NOMO-1 treated with DMSO at 0.1 percent for 48 hours (cell line): ENCODE measurements around the gene CHD5.
"Not testable (repeated sequence)": the region's sequence is repeated elsewhere in the genome, so short reads cannot be mapped to it uniquely, and the experiment has no call there.

Experiments used
- DNase-seq: peaks from one replicate; lab custom pipeline; 2025; ENCODE audit not compliant: unreplicated experiment; lab: John Stamatoyannopoulos, UW

Gene CHD5

GRCh38 chr1:6088956-6089355 is 91.2 kb downstream of the CHD5 start:
- DNase-seq = no peak

- DNase-seq = no peak
These were observed 92.2 kb downstream of the CHD5 start for GRCh38 chr1:6087958-6088357.

- DNase-seq = no peak
These were observed 92.7 kb downstream of the CHD5 start for GRCh38 chr1:6087377-6087772.

GRCh38 chr1:6086762-6087376 is 93.3 kb downstream of the CHD5 start:
- DNase-seq = no peak

- no peak for DNase-seq
These were observed 93.8 kb downstream of the CHD5 start for GRCh38 chr1:6086358-6086757.

- no peak for DNase-seq
These were observed 94.5 kb downstream of the CHD5 start for GRCh38 chr1:6085666-6086065.

- DNase-seq = no peak
These were observed 95.2 kb downstream of the CHD5 start for GRCh38 chr1:6084781-6085495.

GRCh38 chr1:6083801-6084446 is 96.2 kb downstream of the CHD5 start:
- DNase-seq = no peak

GRCh38 chr1:6083385-6083784 is 96.7 kb downstream of the CHD5 start:
- no peak for DNase-seq

GRCh38 chr1:6082430-6082971 is 97.6 kb downstream of the CHD5 start:
- no peak for DNase-seq

- no peak for DNase-seq
These were observed 98.2 kb downstream of the CHD5 start for GRCh38 chr1:6081901-6082300.

- no peak for DNase-seq
These were observed 99.7 kb downstream of the CHD5 start for GRCh38 chr1:6080469-6080868.

GRCh38 chr1:6077919-6078318 is 102.2 kb downstream of the CHD5 start:
- no peak for DNase-seq

GRCh38 chr1:6077506-6077905 is 102.6 kb downstream of the CHD5 start:
- DNase-seq = no peak

GRCh38 chr1:6077061-6077460 is 103.1 kb downstream of the CHD5 start:
- DNase-seq = not testable (repeated sequence)

GRCh38 chr1:6075748-6076147 is 104.4 kb downstream of the CHD5 start:
- no peak for DNase-seq

GRCh38 chr1:6074192-6074901 is 105.8 kb downstream of the CHD5 start:
- DNase-seq = no peak

- DNase-seq = no peak
These were observed 106.6 kb downstream of the CHD5 start for GRCh38 chr1:6073480-6074053.

GRCh38 chr1:6072774-6073479 is 107.2 kb downstream of the CHD5 start:
- no peak for DNase-seq

- DNase-seq = no peak
These were observed 108.9 kb downstream of the CHD5 start for GRCh38 chr1:6071219-6071618.
